HepG2 (cell line): ENCODE results near the gene CERT1. TPM values are rescaled to one million over a fixed set of nuclear protein-coding genes. Genes with fewer than 3 reads are reported as not detected.
"Not testable (repeated sequence)": the region's sequence is repeated elsewhere in the genome, so short reads cannot be mapped to it uniquely, and the experiment has no call there.

Source experiments
- ATAC-seq: fragments of 200-7000 bp; cut with Tn5 transposase; 3 replicates; pipeline ENCODE4 v1.9.1; 2020; ENCODE audit warnings: mild to moderate bottlenecking, moderate library complexity
- BruUV-seq: library from RNA; stranded (reverse); fragments of 400-500 nt; replicated peaks from 2 replicates; lab custom pipeline; 2021; lab: Mats Ljungman, UMichigan
- CTCF ChIA-PET: fragments of 300-600 bp; formaldehyde crosslinking; extraction: SDS; loops from one replicate; lab custom pipeline; 2021; ENCODE audit warnings: low total read pairs, inconsistent platforms, low intra/inter-chr PET ratio; lab: Yijun Ruan, JAX
- POLR2A ChIA-PET: fragments of 350-600 bp; sonication (Branson Sonifier 250); formaldehyde crosslinking; loops from one replicate; lab custom pipeline; 2020; ENCODE audit warnings: antibody characterized with exemption, inconsistent platforms; lab: Yijun Ruan, JAX
- DNase-seq: peaks from one replicate; pipeline ENCODE4 v3.0.0-alpha.2; 2015; ENCODE audit warnings: low spot score
- FAIRE-seq: peaks from 3 replicates; lab custom pipeline; 2011; peaks lifted over from hg19 to GRCh38; lab: Jason Lieb, UNC
- H2AFZ ChIP-seq: one replicate; pipeline ENCODE4 v1.6.1; 2011; ENCODE audit warnings: low read length, inconsistent platforms
- H3K27ac ChIP-seq: fragments of 300-600 bp; 3 replicates; pipeline ENCODE4 v1.8.0; 2011; ENCODE audit warnings: mixed run types, mild to moderate bottlenecking, mixed read lengths, low read length, inconsistent platforms; ENCODE audit not compliant: insufficient read depth; ENCODE audit errors: extremely low read length
- H3K27me3 ChIP-seq, 2 experiments: fragments of 200-600 bp in 1 of 2; 2 replicates in 1 of 2; 3 replicates in 1 of 2; pipeline versions ENCODE4 v1.6.0 to v1.8.0; 2011; ENCODE audit warnings: low read length in 2 of 2, mild to moderate bottlenecking in 2 of 2, moderate library complexity in 2 of 2, inconsistent platforms in 1 of 2; ENCODE audit not compliant: insufficient read depth in 2 of 2, control insufficient read depth in 1 of 2
- H3K36me3 ChIP-seq, 2 experiments: fragments of 200-600 bp in 1 of 2; replicated peaks in 1 of 2; 2 replicates in 1 of 2; 3 replicates in 1 of 2; pipeline versions ENCODE4 v1.5.1 to v1.8.0; 2011; ENCODE audit warnings: low read length in 2 of 2, inconsistent platforms in 1 of 2; ENCODE audit not compliant: insufficient read depth in 2 of 2, control insufficient read depth in 1 of 2
- H3K4me1 ChIP-seq: 2 replicates; pipeline ENCODE4 v1.5.1; 2012; ENCODE audit warnings: low read length, inconsistent platforms; ENCODE audit not compliant: insufficient read depth
- H3K4me2 ChIP-seq: 2 replicates; pipeline ENCODE4 v1.6.0; 2011; ENCODE audit warnings: low read depth, low read length, inconsistent platforms
- H3K4me3 ChIP-seq, 3 experiments: fragments of 200-600 bp in 1 of 3; sonication (generic), shearing (Covaris generic) in 1 of 3; replicated peaks in 1 of 3; 2 replicates each; pipeline ENCODE4 v1.5.1; 2011 to 2016; ENCODE audit warnings: low read length in 3 of 3, inconsistent platforms in 2 of 3, low read depth in 2 of 3, mild to moderate bottlenecking in 2 of 3, control low read depth in 1 of 3, mixed read lengths in 1 of 3; ENCODE audit not compliant: insufficient read depth in 1 of 3
- H3K79me2 ChIP-seq: one replicate; pipeline ENCODE4 v1.6.1; 2011; ENCODE audit warnings: low read length, inconsistent platforms; ENCODE audit not compliant: insufficient read depth
- H3K9ac ChIP-seq: 2 replicates; pipeline ENCODE4 v1.6.0; 2011; ENCODE audit warnings: mild to moderate bottlenecking, low read depth, low read length, inconsistent platforms; ENCODE audit not compliant: insufficient read depth
- H3K9me3 ChIP-seq: 2 replicates; pipeline ENCODE4 v1.5.1; 2012; ENCODE audit warnings: mild to moderate bottlenecking, low read length
- H4K20me1 ChIP-seq: 2 replicates; pipeline ENCODE4 v1.6.0; 2011; ENCODE audit warnings: inconsistent platforms, mild to moderate bottlenecking, low read length, moderate library complexity; ENCODE audit not compliant: insufficient read depth
- NFYB ChIP-seq: sonication (generic); formaldehyde crosslinking; IDR thresholded peaks from 2 replicates; pipeline ENCODE4 v1.4.0; 2020; ENCODE audit warnings: missing genetic modification reagents
- NFYC ChIP-seq: IDR thresholded peaks from 2 replicates; pipeline ENCODE4 v1.6.1; 2016; ENCODE audit warnings: missing genetic modification reagents, missing compliant biosample characterization
- POLR2A ChIP-seq, 2 experiments: IDR thresholded peaks; 2 replicates each; pipeline ENCODE4 v1.6.1; 2011; ENCODE audit warnings: low read depth in 2 of 2, low read length in 2 of 2, mild to moderate bottlenecking in 1 of 2, moderate library complexity in 1 of 2; ENCODE audit not compliant: insufficient read depth in 1 of 2
- ZMYM4 ChIP-seq: sonication (generic); formaldehyde crosslinking; IDR thresholded peaks from 2 replicates; pipeline ENCODE4 v1.8.1; 2023; ENCODE audit warnings: mild to moderate bottlenecking, missing genetic modification reagents
- ZNF501 ChIP-seq: sonication (generic); formaldehyde crosslinking; IDR thresholded peaks from 2 replicates; pipeline ENCODE4 v1.5.1; 2020; ENCODE audit warnings: mild to moderate bottlenecking, moderate library complexity, missing genetic modification reagents
- ZNF687 ChIP-seq: sonication (generic); formaldehyde crosslinking; IDR thresholded peaks from 2 replicates; pipeline ENCODE4 v1.5.1; 2020; ENCODE audit warnings: mild to moderate bottlenecking, missing genetic modification reagents, moderate library complexity
- WGBS: methylation state at CpG from one replicate; pipeline ENCODE4 v1.1.6; 2017; ENCODE audit warnings: low lambda C conversion rate; 5-methylcytosine and 5-hydroxymethylcytosine counted together
- in situ Hi-C: cut with HindIII; loops from 2 replicates; pipeline ENCODE4 v1.10.0; 2017; ENCODE audit warnings: low pct_unique_long_range_greater_than_20kb; ENCODE audit not compliant: extremely low pct_ligation_motif_present
- intact Hi-C: fragments of 100-400 bp; cut with micrococcal nuclease; formaldehyde crosslinking; loops from one replicate; pipeline ENCODE4 v1.10.0; 2022; ENCODE audit not compliant: unreplicated experiment
- polyA plus RNA-seq, 8 experiments: library from polyadenylated mRNA; depleted of rRNA in 3 of 8; stranded (reverse) in 7 of 8; unstranded in 1 of 8; fragments of >200 nt; fragmentation: Illumina TruSeq in 4 of 8; extraction: Trizol in 4 of 8; gene quantifications; 2 replicates each; pipeline versions ENCODE4 v1.2.1 to v1.2.3, GENCODE V29; 2011 to 2016; ENCODE audit warnings: low read depth in 4 of 8, missing spikeins in 1 of 8, mixed read lengths in 1 of 8; ENCODE audit not compliant: insufficient read depth in 1 of 8
- total RNA-seq, 5 experiments: library from RNA; depleted of rRNA; stranded (reverse); fragments of >200 nt; fragmentation: Illumina TruSeq; extraction: Trizol; gene quantifications; 2 replicates each; pipeline ENCODE4 v1.2.3, GENCODE V29; 2016; ENCODE audit warnings: low read depth in 1 of 5

Gene CERT1
- total and polyA plus RNA-seq, 2 of the 13 experiments (the other 11 are each of a cell fraction or from before 2014, with no cell fraction given) = 8.2 to 12.7 TPM

GRCh38 chr5:75334413-75334812 is 177.0 kb downstream of the CERT1 start:
- POLR2A ChIA-PET, H3K36me3 ChIP-seq, FAIRE-seq, H3K9me3 ChIP-seq, H3K27me3 ChIP-seq, H2AFZ ChIP-seq, intact Hi-C loops, ATAC-seq, H3K4me3 ChIP-seq, H3K4me2 ChIP-seq: not testable (repeated sequence)
- Histone ChIP-seq H3K27ac (peak overlapping the region; percentile 92), H3K4me1 (peaks cover 51% of the 10 kb centered on the region)
- TF ChIP-seq NFYC (CRISPR knock-in tag) (peak; percentile 28; the same call in 1 of the 2 replicates), ZNF501 (CRISPR knock-in tag) (peak; percentile 36; the same call in 1 of the 2 replicates), NFYB (peak; percentile 63), POLR2A (IDR thresholded peaks at IDR 0.05; ENCODE audit: insufficient read depth in 1 of 2, low read depth in 2 of 2, low read length in 2 of 2) (peak; percentile 33 to 68; a peak in 3 of 4 replicates), ZMYM4 (CRISPR knock-in tag) (peak; percentile 51; the same call in 1 of the 2 replicates)
- TF ChIP-seq, all 625 proteins: peak for 5; not testable (repeated sequence) for 620
- CTCF ChIA-PET, H3K9ac ChIP-seq, in situ Hi-C loops, BruUV-seq, DNase-seq: not testable (repeated sequence)
- whole genome bisulfite sequencing = 96% methylated on average over 9 of the region's 10 CpGs
- peaks cover 21% of the 10 kb centered on the region for H4K20me1 ChIP-seq
- peaks cover 29% of the 10 kb centered on the region for H3K79me2 ChIP-seq

- DNase-seq, in situ Hi-C loops, BruUV-seq, H3K27ac ChIP-seq, H3K4me2 ChIP-seq, H3K9ac ChIP-seq, CTCF ChIA-PET, intact Hi-C loops, H3K27me3 ChIP-seq, H2AFZ ChIP-seq, H3K4me3 ChIP-seq, H3K9me3 ChIP-seq, FAIRE-seq, ATAC-seq, H3K36me3 ChIP-seq, POLR2A ChIA-PET: not testable (repeated sequence)
- H4K20me1 ChIP-seq = peaks cover 16% of the 10 kb centered on the region
- TF ChIP-seq ZNF687 (CRISPR knock-in tag) = peak; percentile 7; the same call in 1 of the 2 replicates
- H3K4me1 ChIP-seq = peaks cover 57% of the 10 kb centered on the region
- 100% methylated on average over 12 of the region's 23 CpGs for WGBS
- H3K79me2 ChIP-seq = peaks cover 25% of the 10 kb centered on the region
These were observed 177.7 kb downstream of the CERT1 start for GRCh38 chr5:75333759-75334158.
